H1 (cell line): Measurements from ENCODE around the gene PMM2. TPM values are rescaled to one million over a fixed set of nuclear protein-coding genes. Genes with fewer than 3 reads are reported as not detected.

Experiments
- CTCF ChIA-PET: fragments of 300-600 bp; sonication (Branson Sonifier 250); formaldehyde crosslinking; loops from one replicate; lab custom pipeline; 2021; ENCODE audit not compliant: partially characterized antibody; lab: Charles Lee
- POLR2A ChIA-PET: fragments of 300-600 bp; sonication (Branson Sonifier 250); formaldehyde crosslinking; loops from one replicate; lab custom pipeline; 2021; ENCODE audit warnings: inconsistent platforms; ENCODE audit not compliant: partially characterized antibody; lab: Charles Lee
- DNase-seq, 2 experiments: peaks; one replicate each; pipeline versions ENCODE4 v3.0.0 to v3.0.0-alpha.2; 2010 to 2022; ENCODE audit warnings: low spot score in 2 of 2, low read depth in 1 of 2, mixed read lengths in 1 of 2
- FAIRE-seq: peaks from 2 replicates; lab custom pipeline; 2011; peaks lifted over from hg19 to GRCh38; lab: Jason Lieb, UNC
- H2AFZ ChIP-seq: 2 replicates; pipeline ENCODE4 v1.8.1; 2012; ENCODE audit warnings: low read length, inconsistent platforms
- H2AK5ac ChIP-seq: 2 replicates; pipeline ENCODE4 v1.6.1; 2013; ENCODE audit warnings: low read depth, low read length
- H2BK120ac ChIP-seq: replicated peaks from 2 replicates; pipeline ENCODE3; 2013; ENCODE audit warnings: low read depth, low read length, inconsistent platforms
- H2BK12ac ChIP-seq: 2 replicates; pipeline ENCODE4 v1.6.1; 2013; ENCODE audit warnings: low read depth, low read length
- H2BK15ac ChIP-seq: 2 replicates; pipeline ENCODE4 v1.6.1; 2013; ENCODE audit warnings: low read length
- H2BK20ac ChIP-seq: 2 replicates; pipeline ENCODE4 v1.6.1; 2013; ENCODE audit warnings: low read length
- H2BK5ac ChIP-seq: 2 replicates; pipeline ENCODE4 v1.6.1; 2013; ENCODE audit warnings: low read depth, low read length
- H3K14ac ChIP-seq: 2 replicates; pipeline ENCODE4 v1.6.1; 2013; ENCODE audit warnings: inconsistent platforms; ENCODE audit not compliant: insufficient read length
- H3K18ac ChIP-seq: 2 replicates; pipeline ENCODE4 v1.6.1; 2013; ENCODE audit warnings: low read length; ENCODE audit errors: extremely low read depth
- H3K23ac ChIP-seq: 2 replicates; pipeline ENCODE4 v1.6.1; 2013; ENCODE audit warnings: inconsistent platforms; ENCODE audit not compliant: insufficient read length
- H3K23me2 ChIP-seq: 2 replicates; pipeline ENCODE4 v1.6.1; 2013; ENCODE audit warnings: low read depth, low read length
- H3K27ac ChIP-seq: 2 replicates; pipeline ENCODE4 v1.6.1; 2011; ENCODE audit warnings: low read depth, low read length, inconsistent platforms
- H3K27me3 ChIP-seq, 4 experiments: replicated peaks in 1 of 4; 1 replicate in 1 of 4; 2 replicates in 3 of 4; pipeline versions ENCODE4 v1.6.1 to v1.8.1; 2011 to 2013; ENCODE audit warnings: low read length in 3 of 4, mild to moderate bottlenecking in 3 of 4, inconsistent platforms in 2 of 4, mixed read lengths in 2 of 4, moderate library complexity in 1 of 4; ENCODE audit not compliant: control insufficient read depth in 3 of 4, insufficient read depth in 3 of 4; ENCODE audit errors: extremely low read depth in 1 of 4
- H3K36me3 ChIP-seq, 4 experiments: 2 replicates each; pipeline versions ENCODE4 v1.6.1 to v1.8.1; 2011 to 2013; ENCODE audit warnings: mild to moderate bottlenecking in 4 of 4, low read length in 3 of 4, moderate library complexity in 2 of 4, control low read depth in 1 of 4, inconsistent platforms in 1 of 4; ENCODE audit not compliant: insufficient read depth in 4 of 4, control insufficient read depth in 2 of 4
- H3K4ac ChIP-seq: replicated peaks from 2 replicates; pipeline ENCODE3; 2013; ENCODE audit warnings: low read length, low read depth, mixed read lengths, inconsistent platforms; ENCODE audit not compliant: insufficient read length
- H3K4me1 ChIP-seq, 4 experiments: replicated peaks in 1 of 4; 1 replicate in 1 of 4; 2 replicates in 3 of 4; pipeline versions ENCODE4 v1.6.1 to v1.8.1; 2011 to 2013; ENCODE audit warnings: low read length in 3 of 4, inconsistent platforms in 2 of 4, mixed read lengths in 1 of 4; ENCODE audit not compliant: insufficient read depth in 4 of 4, control insufficient read depth in 3 of 4
- H3K4me2 ChIP-seq, 2 experiments: 2 replicates each; pipeline versions ENCODE4 v1.6.1 to v1.8.1; 2011 to 2013; ENCODE audit warnings: low read depth in 2 of 2, low read length in 2 of 2, control low read depth in 1 of 2, inconsistent platforms in 1 of 2, mild to moderate bottlenecking in 1 of 2; ENCODE audit not compliant: insufficient read depth in 1 of 2
- H3K4me3 ChIP-seq, 4 experiments: fragments of 200-600, 300-600 bp in 1 of 4; sonication (generic), shearing (Covaris generic), sonication (Bioruptor Twin) in 1 of 4; 2 replicates each; pipeline versions ENCODE4 v1.5.1 to v1.8.1; 2011 to 2016; ENCODE audit warnings: low read length in 4 of 4, low read depth in 3 of 4, control low read depth in 2 of 4, inconsistent platforms in 2 of 4, mild to moderate bottlenecking in 2 of 4, mixed read lengths in 1 of 4, moderate library complexity in 1 of 4; ENCODE audit not compliant: insufficient read depth in 2 of 4; ENCODE audit errors: extremely low read depth in 1 of 4
- H3K56ac ChIP-seq: replicated peaks from 2 replicates; pipeline ENCODE3; 2013; ENCODE audit warnings: low read depth, mild to moderate bottlenecking, mixed read lengths, low read length, inconsistent platforms; ENCODE audit not compliant: insufficient read length
- H3K79me1 ChIP-seq: 2 replicates; pipeline ENCODE4 v1.6.1; 2013; ENCODE audit warnings: low read depth, low read length, control low read depth
- H3K79me2 ChIP-seq, 2 experiments: 2 replicates each; pipeline versions ENCODE4 v1.6.1 to v1.8.1; 2012 to 2013; ENCODE audit warnings: low read length in 2 of 2, mild to moderate bottlenecking in 2 of 2, inconsistent platforms in 1 of 2; ENCODE audit not compliant: insufficient read depth in 2 of 2, control insufficient read depth in 1 of 2
- H3K9ac ChIP-seq, 4 experiments: replicated peaks in 1 of 4; 1 replicate in 1 of 4; 2 replicates in 3 of 4; pipeline versions ENCODE4 v1.6.1 to v1.8.1; 2011 to 2013; ENCODE audit warnings: low read depth in 3 of 4, low read length in 3 of 4, control low read depth in 2 of 4, mild to moderate bottlenecking in 2 of 4, moderate library complexity in 2 of 4, inconsistent platforms in 1 of 4; ENCODE audit errors: extremely low read depth in 1 of 4
- H3K9me3 ChIP-seq, 2 experiments: 2 replicates each; pipeline versions ENCODE4 v1.6.1 to v1.8.1; 2012 to 2013; ENCODE audit warnings: mild to moderate bottlenecking in 2 of 2, moderate library complexity in 2 of 2, control low read depth in 1 of 2, inconsistent platforms in 1 of 2, low read depth in 1 of 2, low read length in 1 of 2, mixed read lengths in 1 of 2; ENCODE audit not compliant: insufficient read depth in 2 of 2
- H4K20me1 ChIP-seq, 2 experiments: replicated peaks in 1 of 2; 2 replicates each; pipeline versions ENCODE3 to v1.8.1; 2011 to 2013; ENCODE audit warnings: inconsistent platforms in 2 of 2, low read length in 2 of 2, mild to moderate bottlenecking in 1 of 2; ENCODE audit not compliant: insufficient read depth in 2 of 2, control insufficient read depth in 1 of 2
- H4K5ac ChIP-seq: 2 replicates; pipeline ENCODE4 v1.6.1; 2013; ENCODE audit warnings: low read length, low read depth, mixed read lengths, inconsistent platforms; ENCODE audit not compliant: insufficient read length
- H4K8ac ChIP-seq: 2 replicates; pipeline ENCODE4 v1.8.0; 2013; ENCODE audit warnings: mild to moderate bottlenecking, moderate library complexity, low read length, inconsistent platforms; ENCODE audit not compliant: insufficient read depth; ENCODE audit errors: extremely low read depth
- H4K91ac ChIP-seq: replicated peaks from 2 replicates; pipeline ENCODE3; 2013; ENCODE audit warnings: low read length, mixed read lengths, inconsistent platforms; ENCODE audit not compliant: insufficient read length
- BCL11A ChIP-seq, 2 experiments: IDR thresholded peaks; one replicate each; pipeline ENCODE4 v1.6.1; 2011; ENCODE audit warnings: low read depth in 2 of 2, low read length in 2 of 2, mild to moderate bottlenecking in 2 of 2
- CBX5 ChIP-seq: fragments of 300-800, 300-1000 bp; sonication (generic); IDR thresholded peaks from 2 replicates; pipeline ENCODE4 v1.7.1; 2016; ENCODE audit warnings: antibody characterized with exemption, low read length, low read depth
- CBX8 ChIP-seq: fragments of 300-800, 300-1000 bp; sonication (generic); IDR thresholded peaks from 2 replicates; pipeline ENCODE4 v1.7.1; 2016; ENCODE audit warnings: low read depth, low read length, borderline replicate concordance
- EZH2 ChIP-seq: fragments of 200-600 bp; sonication (generic); IDR thresholded peaks from 2 replicates; pipeline ENCODE4 v1.7.1; 2012; ENCODE audit warnings: low read depth, mild to moderate bottlenecking, moderate library complexity, low read length, inconsistent platforms; ENCODE audit not compliant: severe bottlenecking
- HDAC6 ChIP-seq: IDR thresholded peaks from one replicate; pipeline ENCODE4 v1.7.1; 2012; ENCODE audit warnings: low read depth, mild to moderate bottlenecking, inconsistent platforms, low read length, moderate library complexity
- KDM1A ChIP-seq: fragments of 200-600, 300-600 bp; sonication (generic); IDR thresholded peaks from 2 replicates; pipeline ENCODE4 v1.7.1; 2016; ENCODE audit warnings: mild to moderate bottlenecking, low read length, borderline replicate concordance
- MAX ChIP-seq: IDR thresholded peaks from 2 replicates; pipeline ENCODE4 v1.6.1; 2012; ENCODE audit warnings: inconsistent platforms
- NANOG ChIP-seq: IDR thresholded peaks from 2 replicates; pipeline ENCODE4 v1.6.1; 2011; ENCODE audit warnings: low read length, low read depth, mild to moderate bottlenecking, inconsistent platforms; ENCODE audit not compliant: insufficient read depth, poor library complexity, severe bottlenecking
- NRF1 ChIP-seq: IDR thresholded peaks from 2 replicates; pipeline ENCODE4 v1.6.1; 2011; ENCODE audit warnings: mild to moderate bottlenecking, low read depth, low read length, improper control_type of control experiment
- SP2 ChIP-seq: IDR thresholded peaks from 2 replicates; pipeline ENCODE4 v1.6.1; 2012; ENCODE audit warnings: mild to moderate bottlenecking, low read length, inconsistent platforms
- SP4 ChIP-seq: IDR thresholded peaks from 2 replicates; pipeline ENCODE4 v1.6.1; 2012; ENCODE audit warnings: low read length, inconsistent platforms
- SRF ChIP-seq: IDR thresholded peaks from 2 replicates; pipeline ENCODE4 v1.6.1; 2011; ENCODE audit warnings: mild to moderate bottlenecking, low read depth, low read length, moderate library complexity
- TEAD4 ChIP-seq: IDR thresholded peaks from 2 replicates; pipeline ENCODE4 v1.6.1; 2012; ENCODE audit warnings: low read depth, low read length, inconsistent platforms, mixed read lengths
- ZNF274 ChIP-seq: IDR thresholded peaks from 2 replicates; pipeline ENCODE4 v1.7.0; 2012; ENCODE audit warnings: low read length, borderline replicate concordance; ENCODE audit errors: extremely low read depth
- WGBS, 2 experiments: shearing (Covaris generic) in 1 of 2; methylation state at CpG; one replicate each; pipeline versions ENCODE4 v1.1.6 to v1.1.7; 2013 to 2015; ENCODE audit warnings: low lambda C conversion rate in 2 of 2, mixed read lengths in 2 of 2, inconsistent platforms in 1 of 2, low coverage in 1 of 2, missing lambda C conversion rate in 1 of 2; ENCODE audit not compliant: insufficient replicate concordance in 2 of 2, insufficient coverage in 1 of 2, insufficient read length in 1 of 2; ENCODE audit errors: extremely low coverage in 1 of 2, missing lambda C conversion rate in 1 of 2; 5-methylcytosine and 5-hydroxymethylcytosine counted together
- polyA plus RNA-seq, 7 experiments: library from polyadenylated mRNA; depleted of rRNA in 3 of 7; stranded (reverse) in 5 of 7; unstranded in 2 of 7; fragments of >200 nt in 5 of 7; fragments of 200-250 nt in 2 of 7; gene quantifications; 1 replicate in 5 of 7; 2 replicates in 1 of 7; 4 replicates in 1 of 7; pipeline versions ENCODE4 v1.2.1 to v1.2.3, GENCODE V29; 2011 to 2013; ENCODE audit warnings: missing spikeins in 2 of 7, mixed read lengths in 2 of 7
- total RNA-seq: library from RNA; stranded (reverse); fragmentation: NEBNext Ultra II Directional; extraction: Animal tissue kit (Norgen Biotek cat#: 25700); gene quantifications from 2 replicates; pipeline ENCODE4 v1.2.1, GENCODE V29; 2021

The PMM2 gene
- total and polyA plus RNA-seq, 2 of the 8 experiments (the other 6 are each of a cell fraction or from before 2014, with no cell fraction given), result 26.2 to 49.4 TPM

DNA sequence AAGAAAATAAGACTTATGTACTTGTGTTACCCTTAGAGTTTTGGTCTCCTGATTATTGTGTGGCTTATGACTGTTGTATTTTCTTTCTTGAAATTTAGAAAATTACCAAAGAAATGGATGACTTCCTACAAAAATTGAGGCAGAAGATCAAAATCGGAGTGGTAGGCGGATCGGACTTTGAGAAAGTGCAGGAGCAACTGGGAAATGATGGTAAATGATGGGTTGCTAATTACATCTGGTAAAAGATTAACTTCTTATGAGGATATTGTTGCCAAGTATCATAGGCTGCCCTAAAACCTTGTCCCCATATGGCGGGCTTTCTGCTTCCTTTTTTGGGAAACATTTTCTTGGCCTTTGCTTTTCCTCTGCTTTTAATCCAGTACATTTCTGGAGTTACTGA, 4.1 kb downstream of the PMM2 start:
- Histone ChIP-seq H3K79me2 (peaks cover 12 to 57% of the 10 kb centered on the region in 2 experiments), H3K9ac (no peak overlapping the region), H4K8ac (no peak overlapping the region), H3K4me2 (no peak overlapping the region), H3K27me3 (no peaks in the 10 kb centered on the region), H2AFZ (no peak overlapping the region), H4K91ac (no peak overlapping the region), H2BK20ac (no peak overlapping the region), H3K23me2 (peaks cover 13% of the 10 kb centered on the region; the same call in 1 of the 2 replicates), H3K79me1 (peaks cover 2% of the 10 kb centered on the region; the same call in 1 of the 2 replicates), H3K36me3 (peaks cover 16 to 47% (median 38%) of the 10 kb centered on the region in 4 experiments), H2BK5ac (no peak overlapping the region), H4K5ac (no peak overlapping the region), H3K4ac (no peak overlapping the region), H2BK15ac (no peak overlapping the region), H3K4me3 (no peak overlapping the region), H3K56ac (no peak overlapping the region), H3K4me1 (peaks cover 0 to 7% (median 2%) of the 10 kb centered on the region in 4 experiments; a peak in 3 of 7 replicates), H3K27ac (no peak overlapping the region), H2BK12ac (no peak overlapping the region), H3K14ac (no peak overlapping the region), H3K9me3 (no peaks in the 10 kb centered on the region), H3K18ac (no peak overlapping the region), H2AK5ac (no peak overlapping the region), H4K20me1 (peaks cover 2 to 5% of the 10 kb centered on the region in 2 experiments), H3K23ac (no peak overlapping the region), H2BK120ac (no peak overlapping the region)
- FAIRE-seq (no peak), DNase-seq (no peak)
- ChIA-PET CTCF (interaction anchor here (1.0 to 2.0 kb wide), 3 partner anchors 9 to 64 kb away, joined by 3 to 6 read pairs (median 3); no protein-coding TSS in a partner anchor), POLR2A (interaction anchor here (1.0 to 1.6 kb wide), 3 partner anchors 18 to 131 kb away, joined by 3 to 7 read pairs (median 3); no protein-coding TSS in a partner anchor)
- 96% methylated on average over 4 of the region's 4 CpGs; no CpG with 5 or more reads in 1 of the 2 experiments for WGBS, 2 experiments
- TF ChIP-seq KDM1A (no peak), CBX8 (no peak), SP2 (no peak), ZNF274 (no peak), SP4 (no peak), MAX (no peak), BCL11A (IDR thresholded peaks at IDR 0.05; ENCODE audit: low read depth in 2 of 2, low read length in 2 of 2) (no peak), SRF (no peak), HDAC6 (no peak), NRF1 (no peak), TEAD4 (no peak), CBX5 (no peak), EZH2 (no peak), NANOG (no peak)
